Upper lobe of right lung (tissue), 1 donor: ENCODE data around the gene SPACA7. TPM values are rescaled to one million over a fixed set of nuclear protein-coding genes. Genes with fewer than 3 reads are reported as not detected.

Source experiments
- ATAC-seq: fragments of 200-7000 bp; cut with Tn5 transposase; one replicate; pipeline ENCODE4 v1.9.1; 2020; ENCODE audit warnings: mild to moderate bottlenecking, moderate library complexity
- DNase-seq: peaks from one replicate; pipeline ENCODE4 v3.0.0-alpha.2; 2020
- H3K27ac ChIP-seq: fragments of 200-600 bp; one replicate; pipeline ENCODE4 v1.8.0; 2022
- H3K27me3 ChIP-seq: fragments of 200-600 bp; one replicate; pipeline ENCODE4 v1.8.0; 2022; ENCODE audit warnings: mild to moderate bottlenecking
- H3K36me3 ChIP-seq: fragments of 200-600 bp; one replicate; pipeline ENCODE4 v1.8.0; 2022
- H3K4me1 ChIP-seq: fragments of 200-600 bp; one replicate; pipeline ENCODE4 v1.8.0; 2022
- H3K4me3 ChIP-seq: fragments of 200-600 bp; one replicate; pipeline ENCODE4 v1.8.0; 2022; ENCODE audit warnings: mild to moderate bottlenecking
- H3K9me3 ChIP-seq: fragments of 200-600 bp; one replicate; pipeline ENCODE4 v1.8.0; 2022
- CTCF ChIP-seq: fragments of 200-600 bp; IDR thresholded peaks from one replicate; pipeline ENCODE4 v1.8.0; 2022; ENCODE audit warnings: antibody characterized with exemption
- intact Hi-C: fragments of 100-400 bp; cut with DNase I; formaldehyde crosslinking; loops from one replicate; pipeline ENCODE4 v1.11.0; 2022
- total RNA-seq: library from RNA; stranded (reverse); fragmentation: NEBNext Ultra II Directional; extraction: Animal tissue kit (Norgen Biotek cat#: 25700); gene quantifications from one replicate; pipeline ENCODE4 v1.2.1, GENCODE V29; 2021
- donor health status: DM: no; HTN: yes; CAD: no; lungs with severe emphysema.

The SPACA7 gene
- total RNA-seq, 1 donor from 2014 or later: not detected

DNA sequence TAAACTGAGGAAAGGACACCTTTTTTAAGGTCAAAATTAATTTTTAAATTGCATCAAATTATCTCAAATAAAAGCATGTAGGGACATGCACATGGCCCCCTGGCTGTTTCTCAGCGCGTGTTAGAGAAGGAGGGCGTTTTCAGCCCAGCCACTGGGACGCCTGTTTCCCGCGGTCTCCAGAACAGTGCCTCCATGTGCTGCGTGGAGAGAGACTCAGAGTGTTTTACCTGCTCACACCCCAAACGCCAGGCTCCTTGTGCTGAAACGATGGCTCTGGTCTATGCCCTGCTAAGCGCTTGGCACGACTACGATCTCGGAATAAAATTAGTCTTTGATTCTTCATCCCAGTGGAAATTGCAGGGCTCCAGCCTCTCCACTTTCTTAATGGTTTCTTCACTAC lies 20.0 kb upstream of the SPACA7 start:
- intact Hi-C loops: no loop called here
- ATAC-seq: no peak
- H3K4me1 ChIP-seq: peaks cover 5% of the 10 kb centered on the region
- H3K36me3 ChIP-seq: no peaks in the 10 kb centered on the region
- H3K4me3 ChIP-seq: no peak overlapping the region
- no peak for TF ChIP-seq CTCF
- peak; percentile 41 for DNase-seq
- H3K27ac ChIP-seq: no peak overlapping the region
- H3K9me3 ChIP-seq: peaks cover 4% of the 10 kb centered on the region
- no peaks in the 10 kb centered on the region for H3K27me3 ChIP-seq

GRCh38 chr13:112358156-112358555 lies 18.0 kb upstream of the SPACA7 start:
- Histone ChIP-seq H3K4me3 (no peak overlapping the region), H3K27me3 (no peaks in the 10 kb centered on the region), H3K9me3 (peaks cover 5% of the 10 kb centered on the region), H3K27ac (no peak overlapping the region), H3K4me1 (no peaks in the 10 kb centered on the region), H3K36me3 (no peaks in the 10 kb centered on the region)
- DNase-seq (no peak), ATAC-seq (peak; percentile 32)
- no peak for TF ChIP-seq CTCF
- intact Hi-C loops: no loop called here

GRCh38 chr13:112362021-112362420 lies 14.1 kb upstream of the SPACA7 start:
- no peak for DNase-seq

DNA sequence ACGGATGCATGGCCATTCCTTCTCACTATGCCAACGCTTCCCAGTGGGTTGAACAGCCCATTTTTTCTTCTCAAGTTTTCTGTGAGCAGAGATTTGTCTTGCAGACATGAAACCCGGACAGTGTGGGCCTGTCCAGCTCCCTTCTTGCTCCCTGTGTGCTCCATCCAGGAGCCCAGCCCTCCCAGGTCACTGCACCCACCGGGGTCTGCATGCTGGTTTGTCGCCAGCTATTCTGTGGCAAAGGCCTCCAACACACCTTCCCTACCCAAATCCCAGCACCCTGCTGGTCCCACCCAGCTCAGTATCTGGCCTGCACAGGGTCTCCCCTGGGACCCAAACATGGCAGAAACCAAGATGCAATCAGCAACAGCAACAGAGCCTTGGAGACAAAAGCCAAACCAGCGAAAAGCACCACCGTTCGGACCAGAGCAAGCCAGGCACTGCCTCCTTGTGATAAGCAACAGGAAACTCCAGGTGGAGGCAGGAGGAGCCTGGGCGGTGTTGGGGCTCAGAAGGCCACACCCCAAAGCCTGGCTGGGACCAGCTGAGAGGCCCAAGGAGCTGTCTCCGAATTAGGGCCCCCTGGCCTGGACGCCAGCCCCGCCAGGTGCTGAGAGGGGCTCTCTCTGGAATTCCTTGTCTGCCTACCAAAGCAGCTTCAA lies 12.2 kb upstream of the SPACA7 start:
- no peak for ATAC-seq
- no peak for TF ChIP-seq CTCF
- Histone ChIP-seq H3K4me3 (no peak overlapping the region), H3K27ac (no peak overlapping the region), H3K27me3 (peaks cover 12% of the 10 kb centered on the region), H3K4me1 (no peaks in the 10 kb centered on the region), H3K9me3 (peaks cover 5% of the 10 kb centered on the region), H3K36me3 (no peaks in the 10 kb centered on the region)
- DNase-seq: no peak
- intact Hi-C loops: no loop called here

More at GRCh38 chr13:112362021-112362420, 14.1 kb upstream of the SPACA7 start:
- Histone ChIP-seq H3K4me3 (no peak overlapping the region), H3K27me3 (peaks cover 12% of the 10 kb centered on the region), H3K4me1 (no peaks in the 10 kb centered on the region), H3K27ac (no peak overlapping the region), H3K36me3 (no peaks in the 10 kb centered on the region), H3K9me3 (peaks cover 5% of the 10 kb centered on the region)
- intact Hi-C loops: no loop called here
- no peak for TF ChIP-seq CTCF
- ATAC-seq: no peak

- H3K9me3 ChIP-seq: no peaks in the 10 kb centered on the region
- no peaks in the 10 kb centered on the region for H3K36me3 ChIP-seq
- TF ChIP-seq CTCF: no peak
- no peaks in the 10 kb centered on the region for H3K4me1 ChIP-seq
- no peak for DNase-seq
- H3K27me3 ChIP-seq: peaks cover 12% of the 10 kb centered on the region
- no peak for ATAC-seq
- intact Hi-C loops: no loop called here
- H3K4me3 ChIP-seq: no peak overlapping the region
- no peak overlapping the region for H3K27ac ChIP-seq
Observed at GRCh38 chr13:112366907-112367646, 9.1 kb upstream of the SPACA7 start.
